Smooth muscle cell of the brain vasculature (primary cell): ENCODE results near the gene APBB2.
"Not testable (repeated sequence)": the region's sequence is repeated elsewhere in the genome, so short reads cannot be mapped to it uniquely, and the experiment has no call there.

Experiments used
- DNase-seq: peaks from one replicate; pipeline ENCODE4 v3.0.0-alpha.2; 2012; ENCODE audit warnings: low read depth, low spot score

The APBB2 gene

GRCh38 chr4:40826821-40827220 is 387.5 kb downstream of the APBB2 start:
- DNase-seq, result no peak

DNA sequence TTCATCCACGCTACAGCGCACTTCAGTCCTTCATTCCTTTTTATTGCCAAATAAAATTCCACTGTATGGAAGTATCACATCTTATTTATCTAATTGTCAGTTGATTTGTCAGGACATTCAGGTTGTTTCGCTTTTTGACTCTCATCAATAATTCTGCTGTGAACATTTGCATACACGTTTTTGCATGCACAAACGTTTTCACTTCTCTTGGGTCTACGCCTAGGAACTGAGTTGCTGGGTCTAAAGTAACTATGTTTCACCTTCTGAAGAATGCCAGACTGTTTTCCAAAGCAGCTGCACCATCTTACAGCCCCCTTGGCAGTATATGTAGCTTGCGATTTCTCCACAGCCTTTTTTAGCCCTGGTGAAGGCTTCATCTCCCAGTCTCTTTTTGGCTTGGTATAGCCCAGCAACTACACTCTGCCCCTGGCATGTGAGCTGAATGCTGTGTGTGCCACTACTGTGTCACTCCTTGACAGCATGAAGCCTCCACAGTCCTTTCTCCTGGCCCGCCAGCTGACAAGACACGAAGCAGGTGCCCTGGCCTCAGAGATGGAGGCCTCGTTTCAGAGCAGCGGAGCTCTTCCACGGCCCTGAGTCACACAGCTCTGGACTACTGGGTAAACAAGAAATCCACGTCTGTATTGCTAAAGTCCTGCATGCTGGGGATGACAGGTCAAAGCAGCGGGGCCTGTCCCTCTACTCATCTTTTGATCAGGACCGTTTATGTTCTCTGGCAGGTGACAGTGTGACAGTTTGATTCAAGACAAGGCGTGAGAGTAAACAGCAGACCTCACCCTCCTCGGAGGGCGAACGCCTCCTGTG is 389.1 kb downstream of the APBB2 start:
- no peak for DNase-seq

GRCh38 chr4:40822420-40823166 is 391.7 kb downstream of the APBB2 start:
- DNase-seq, result no peak

DNA sequence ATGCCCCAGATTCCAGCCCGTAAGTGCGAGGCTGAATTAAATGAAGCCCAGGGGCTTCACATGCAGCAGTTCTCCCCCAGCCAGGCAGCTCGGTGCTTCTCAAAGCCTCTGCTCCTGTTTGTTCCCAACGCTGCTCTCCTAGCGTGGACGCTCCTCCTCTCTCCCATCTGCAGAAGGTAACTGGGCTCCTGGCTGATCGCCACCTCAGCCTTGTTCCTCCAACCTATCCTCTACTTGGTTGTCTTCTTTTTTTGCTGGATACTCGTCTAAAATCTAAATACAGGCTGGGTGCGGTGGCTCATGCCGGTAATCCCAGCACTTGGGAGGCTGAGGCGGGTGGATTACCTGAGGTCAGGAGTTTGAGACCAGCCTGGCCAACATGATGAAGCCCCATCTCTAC is 394.2 kb downstream of the APBB2 start:
- DNase-seq, result no peak

- not testable (repeated sequence) for DNase-seq
These were observed 397.2 kb downstream of the APBB2 start for GRCh38 chr4:40817157-40817556.

- DNase-seq, result no peak
These were observed 401.5 kb downstream of the APBB2 start for GRCh38 chr4:40812856-40813255.

DNA sequence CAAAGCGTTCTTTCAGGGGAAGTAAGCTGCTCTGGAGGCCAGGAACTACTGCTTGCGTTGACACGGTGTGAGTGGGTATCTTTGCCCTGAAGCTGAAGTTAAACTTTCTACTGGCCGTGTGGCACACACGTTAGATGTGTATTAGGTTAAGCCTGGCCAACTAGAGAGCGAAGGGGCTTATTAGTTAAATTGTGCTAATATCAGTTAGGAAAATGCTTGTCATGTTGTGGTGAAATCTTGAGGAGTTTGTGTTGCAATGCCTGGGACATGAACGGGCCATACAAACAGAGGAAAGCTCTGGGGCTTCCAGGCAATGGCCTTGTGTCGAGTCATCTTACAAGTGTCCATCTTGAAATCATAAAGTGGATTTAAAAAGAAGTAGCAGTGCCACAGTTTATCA is 402.0 kb downstream of the APBB2 start:
- DNase-seq, result no peak

DNA sequence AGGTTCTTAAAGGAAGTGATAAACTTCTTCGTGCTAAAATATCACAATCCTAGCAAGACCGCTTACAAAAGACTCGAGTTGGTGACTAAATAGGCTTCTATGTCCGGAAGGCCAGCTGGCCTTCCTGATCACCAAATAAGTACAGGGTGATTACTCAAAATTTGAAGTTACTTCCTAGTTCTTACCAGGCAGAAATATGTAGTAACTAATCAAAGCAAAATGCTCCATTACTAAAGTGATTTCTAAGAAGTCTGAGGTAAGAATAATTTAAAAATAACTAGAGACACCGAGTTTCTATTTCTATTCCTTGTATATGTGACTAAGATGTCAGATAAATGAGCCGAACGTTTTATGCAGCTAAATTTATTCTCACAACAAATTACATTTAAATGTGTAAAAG is 402.4 kb downstream of the APBB2 start:
- no peak for DNase-seq

GRCh38 chr4:40808926-40809457 is 405.4 kb downstream of the APBB2 start:
- DNase-seq, result no peak

- DNase-seq, result no peak
These were observed 409.7 kb downstream of the APBB2 start for GRCh38 chr4:40804598-40804997.

DNA sequence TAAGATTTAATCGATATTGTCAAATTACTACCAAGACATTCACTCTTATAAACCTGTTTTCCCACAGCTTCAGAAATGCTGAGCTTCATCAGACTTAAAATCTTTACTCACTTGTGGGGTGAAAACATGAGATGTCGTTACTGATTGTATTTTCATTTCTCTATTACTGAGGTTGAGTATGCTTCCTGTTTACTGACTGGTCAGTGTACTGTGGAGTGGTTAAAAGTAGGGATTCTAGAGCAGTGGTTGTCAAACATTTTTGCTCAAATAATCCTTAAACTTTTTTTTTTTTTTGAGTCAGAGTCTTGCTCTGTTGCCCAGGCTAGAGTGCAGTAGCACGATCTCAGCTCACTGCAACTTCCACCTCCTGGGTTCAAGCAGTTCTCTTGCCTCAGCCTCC is 414.3 kb downstream of the APBB2 start:
- no peak for DNase-seq

DNA sequence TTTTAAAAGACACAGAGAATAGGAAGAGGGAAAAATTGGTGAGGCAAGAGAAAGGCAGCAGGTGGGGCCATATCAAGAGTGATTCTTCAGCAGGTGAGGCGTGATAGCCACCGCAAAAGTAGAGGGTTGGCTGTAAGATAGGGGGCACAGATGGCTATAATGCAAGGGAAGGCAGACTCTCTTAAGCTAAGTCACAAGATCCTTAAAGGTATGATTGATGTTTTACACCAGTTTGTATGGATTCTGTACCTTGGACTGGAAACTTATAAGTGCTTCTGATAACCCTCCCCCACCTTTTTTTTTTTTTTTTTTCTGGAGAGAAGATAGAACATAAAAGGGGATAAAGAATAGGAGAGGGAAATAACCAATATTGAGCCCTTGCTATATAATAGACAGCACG is 424.6 kb downstream of the APBB2 start:
- DNase-seq, result no peak

DNA sequence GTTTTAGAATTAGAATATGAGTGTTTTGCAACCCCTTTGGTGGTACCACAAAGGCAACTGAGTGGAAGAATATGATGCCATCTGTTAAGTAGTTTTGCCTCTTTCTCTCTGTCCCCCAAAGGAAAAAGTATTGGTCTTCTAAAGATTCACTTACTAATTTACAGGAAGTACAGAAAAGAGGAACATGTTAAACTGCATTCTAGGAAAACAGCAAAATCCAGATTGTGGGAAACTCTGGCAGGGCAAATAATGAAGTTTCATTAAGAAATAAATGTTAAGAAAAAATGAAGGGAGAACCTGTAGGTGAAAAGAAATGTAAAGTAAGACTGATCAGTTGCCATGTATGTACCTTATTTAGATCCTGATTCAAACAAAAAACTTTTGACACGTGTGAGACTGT is 425.3 kb downstream of the APBB2 start:
- no peak for DNase-seq

DNA sequence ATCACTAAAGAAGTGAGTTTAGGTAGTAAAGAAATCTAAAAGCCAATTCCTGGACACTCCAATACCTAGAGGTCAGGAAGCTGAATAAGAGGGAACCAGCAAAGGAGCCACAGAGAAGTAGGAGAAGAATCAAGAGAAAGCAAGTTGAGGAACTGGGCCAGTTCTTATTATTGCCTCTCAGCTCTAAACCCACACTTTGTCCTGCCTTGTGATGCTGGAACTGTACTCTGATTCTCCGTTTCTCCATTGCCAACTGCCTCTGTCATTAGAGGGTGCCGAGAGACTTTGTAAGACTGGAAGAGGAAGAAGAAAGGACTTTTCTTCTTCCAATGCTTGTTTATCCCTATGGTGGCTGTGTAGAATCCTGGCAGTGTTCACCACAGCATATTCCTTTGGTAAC is 426.0 kb downstream of the APBB2 start:
- no peak for DNase-seq

GRCh38 chr4:40785727-40786126 is 428.6 kb downstream of the APBB2 start:
- DNase-seq, result no peak

- no peak for DNase-seq
These were observed 431.5 kb downstream of the APBB2 start for GRCh38 chr4:40782876-40783275.

DNA sequence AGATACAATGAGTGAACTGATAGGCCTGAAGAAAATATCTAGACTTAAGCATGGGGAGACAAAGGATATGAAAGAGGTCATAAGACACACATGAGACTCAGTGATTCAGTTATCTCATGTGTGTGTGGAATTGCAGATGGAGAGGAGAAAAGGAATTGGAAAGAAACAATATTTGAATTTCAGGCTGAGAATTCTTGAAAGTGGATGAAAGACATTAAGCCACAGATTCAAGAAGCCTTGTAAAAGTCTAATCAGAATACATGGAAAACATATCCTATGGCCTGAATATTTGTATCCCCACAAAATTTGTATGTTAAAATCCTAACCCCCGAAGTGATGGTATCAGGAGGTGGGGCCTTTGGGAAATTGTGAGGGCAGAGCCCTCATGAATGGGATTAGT is 436.3 kb downstream of the APBB2 start:
- no peak for DNase-seq

- DNase-seq, result no peak
These were observed 445.1 kb downstream of the APBB2 start for GRCh38 chr4:40769266-40769665.

GRCh38 chr4:40763228-40763716 is 451.1 kb downstream of the APBB2 start:
- no peak for DNase-seq
